ENCODE measurements around the gene BPIFA2. TPM values are rescaled to one million over a fixed set of nuclear protein-coding genes. Genes with fewer than 3 reads are reported as not detected.

Gene BPIFA2
- total and polyA plus RNA-seq, 2 donors: not detected

DNA sequence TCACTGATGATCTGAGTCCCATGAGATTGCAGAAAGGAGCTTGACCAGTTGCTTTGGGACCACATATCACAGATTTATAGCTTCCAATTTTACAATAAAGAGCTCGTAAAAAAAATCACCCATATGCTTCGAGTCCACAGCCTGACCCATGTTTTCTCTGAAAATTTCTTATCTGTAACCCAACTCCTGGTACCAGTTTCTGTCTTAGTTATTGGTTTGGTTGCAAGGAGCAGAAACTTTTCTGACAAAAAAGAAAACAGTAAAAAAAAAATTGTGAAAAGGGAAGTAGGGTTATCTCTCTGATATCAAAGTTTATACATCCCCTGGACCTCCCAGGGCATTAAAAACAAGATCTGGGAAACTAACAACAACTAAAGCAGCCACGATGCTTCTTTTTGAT lies 30.8 kb upstream of the BPIFA2 start:
- Histone ChIP-seq H3K27ac (ENCODE audit: low read depth) (no peak overlapping the region), H3K4me3 (ENCODE audit: low read depth, low read length) (no peak overlapping the region), H3K36me3 (ENCODE audit: insufficient read depth) (no peaks in the 10 kb centered on the region), H3K4me1 (ENCODE audit: insufficient read depth) (no peaks in the 10 kb centered on the region)
- WGBS: 71% methylated on average over 3 of the region's 3 CpGs
- DNase-seq (ENCODE audit: extremely low spot score): no peak

DNA sequence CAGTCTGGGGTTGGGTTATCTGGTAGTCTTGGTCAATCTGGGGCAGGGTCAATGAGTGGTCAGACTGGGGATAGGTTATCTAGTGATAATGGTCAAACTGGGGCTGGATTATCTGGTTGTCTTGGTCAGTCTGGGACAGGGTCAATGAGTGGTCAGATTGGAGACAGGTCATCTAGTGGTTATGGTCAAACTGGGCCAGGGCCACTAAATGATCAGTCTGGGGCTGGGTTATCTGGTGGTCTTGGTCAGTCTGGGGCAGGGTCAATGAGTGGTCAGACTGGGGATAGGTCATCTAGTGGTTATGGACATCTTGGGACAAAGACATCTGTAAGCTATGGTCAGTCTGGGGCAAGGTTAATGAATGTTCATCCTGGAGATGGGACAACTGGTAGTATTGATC lies 28.5 kb upstream of the BPIFA2 start:
- Histone ChIP-seq H3K4me3 (ENCODE audit: low read depth, low read length) (no peak overlapping the region), H3K4me1 (ENCODE audit: insufficient read depth) (no peaks in the 10 kb centered on the region), H3K36me3 (ENCODE audit: insufficient read depth) (no peaks in the 10 kb centered on the region), H3K27ac (ENCODE audit: low read depth) (no peak overlapping the region)
- no peak for DNase-seq (ENCODE audit: extremely low spot score)

DNA sequence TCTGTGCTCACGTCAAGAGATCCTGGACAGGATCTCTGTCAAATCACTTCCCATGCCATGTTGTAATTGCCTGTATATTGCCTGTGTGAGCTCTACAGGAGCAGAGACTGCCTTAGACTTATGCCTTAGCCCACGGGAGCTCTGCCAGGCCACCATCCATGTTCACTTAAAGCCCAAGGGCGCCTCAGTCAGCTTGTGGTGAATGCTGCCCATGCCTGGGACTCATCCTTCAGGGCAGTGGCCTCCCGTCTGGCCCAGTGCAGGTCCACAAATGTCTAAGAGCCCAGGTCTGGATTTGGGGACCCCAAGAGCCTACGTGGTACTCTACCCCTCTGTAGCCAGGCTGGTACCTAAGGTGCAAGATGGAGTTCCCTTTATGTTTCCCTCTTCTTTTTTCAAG lies 22.4 kb upstream of the BPIFA2 start:
- DNase-seq (ENCODE audit: extremely low spot score): no peak
- Histone ChIP-seq H3K36me3 (ENCODE audit: insufficient read depth) (no peaks in the 10 kb centered on the region), H3K4me3 (ENCODE audit: low read depth, low read length) (no peak overlapping the region), H3K4me1 (ENCODE audit: insufficient read depth) (no peaks in the 10 kb centered on the region), H3K27ac (ENCODE audit: low read depth) (no peak overlapping the region)
- WGBS: 77% methylated on average over 5 of the region's 5 CpGs

DNA sequence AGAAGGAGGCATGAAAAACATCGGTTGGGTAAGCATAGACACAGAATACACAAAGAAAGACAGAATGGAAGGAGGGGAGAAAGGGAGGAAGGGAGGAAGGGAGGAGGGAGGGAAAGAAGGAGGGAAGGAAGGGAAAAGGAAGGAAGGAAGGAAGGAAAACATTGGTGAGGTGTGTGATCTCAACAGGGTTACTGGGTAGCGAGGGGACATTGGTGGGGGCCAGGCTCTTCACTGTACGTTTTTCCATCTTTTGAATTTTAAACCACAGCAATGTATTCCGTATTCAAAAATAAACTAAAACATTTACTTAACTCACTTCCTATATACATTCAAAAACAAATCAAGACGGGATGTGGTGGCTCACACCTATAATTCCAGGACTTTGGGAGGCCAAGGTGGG lies 20.7 kb upstream of the BPIFA2 start:
- H3K36me3 ChIP-seq (ENCODE audit: insufficient read depth): no peaks in the 10 kb centered on the region
- DNase-seq (ENCODE audit: extremely low spot score): no peak
- WGBS: 81% methylated on average over 5 of the region's 5 CpGs
- H3K4me1 ChIP-seq (ENCODE audit: insufficient read depth): no peaks in the 10 kb centered on the region
- H3K27ac ChIP-seq (ENCODE audit: low read depth): no peak overlapping the region
- no peak overlapping the region for H3K4me3 ChIP-seq (ENCODE audit: low read depth, low read length)

DNA sequence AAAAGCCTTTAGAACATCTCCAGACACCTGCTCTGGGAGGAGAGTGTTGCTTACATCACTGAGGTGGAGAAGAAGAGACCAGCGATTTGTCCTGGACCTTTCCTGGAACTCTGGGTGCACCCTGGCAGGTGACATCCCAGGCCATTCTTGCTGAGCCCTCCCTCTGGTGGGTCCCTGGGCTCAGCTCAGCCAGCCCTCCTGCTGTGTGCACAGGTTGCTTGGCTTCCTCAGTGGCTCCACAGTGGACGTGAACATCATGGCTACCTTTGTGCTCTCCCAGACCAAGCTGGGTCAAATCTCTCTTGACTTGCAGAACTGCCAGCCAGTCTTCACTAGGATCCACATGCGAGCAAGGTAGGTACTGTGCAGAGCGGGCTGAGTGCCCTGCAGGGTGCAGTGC lies 19.9 kb upstream of the BPIFA2 start:
- no peaks in the 10 kb centered on the region for H3K36me3 ChIP-seq (ENCODE audit: insufficient read depth)
- H3K4me1 ChIP-seq (ENCODE audit: insufficient read depth): no peaks in the 10 kb centered on the region
- H3K4me3 ChIP-seq (ENCODE audit: low read depth, low read length): no peak overlapping the region
- no peak overlapping the region for H3K27ac ChIP-seq (ENCODE audit: low read depth)
- WGBS: 77% methylated on average over 4 of the region's 4 CpGs
- DNase-seq (ENCODE audit: extremely low spot score): no peak

DNA sequence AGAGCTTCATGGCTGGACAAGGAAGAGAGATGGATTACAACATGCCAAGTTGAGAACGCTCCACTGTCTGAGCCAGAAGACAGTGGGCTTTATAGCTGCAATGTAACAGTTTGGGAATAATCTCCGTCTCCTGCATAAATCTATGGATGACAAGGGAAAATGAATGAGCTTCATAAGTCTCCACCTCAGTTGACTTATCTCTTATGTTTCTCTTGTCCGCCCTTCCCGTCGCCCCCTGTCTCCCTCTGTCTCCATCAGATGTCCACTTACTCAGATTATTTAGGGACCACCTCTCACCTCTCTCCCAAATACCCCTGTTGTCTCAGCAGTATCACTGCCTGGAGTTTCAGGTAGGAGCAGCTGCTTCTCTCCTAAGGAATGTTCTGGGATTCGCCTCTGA lies 13.7 kb upstream of the BPIFA2 start:
- H3K36me3 ChIP-seq (ENCODE audit: insufficient read depth): no peaks in the 10 kb centered on the region
- H3K4me1 ChIP-seq (ENCODE audit: insufficient read depth): no peaks in the 10 kb centered on the region
- DNase-seq (ENCODE audit: extremely low spot score): no peak
- no peak overlapping the region for H3K27ac ChIP-seq (ENCODE audit: low read depth)
- WGBS: 79% methylated on average over 6 of the region's 6 CpGs
- no peak overlapping the region for H3K4me3 ChIP-seq (ENCODE audit: low read depth, low read length)

DNA sequence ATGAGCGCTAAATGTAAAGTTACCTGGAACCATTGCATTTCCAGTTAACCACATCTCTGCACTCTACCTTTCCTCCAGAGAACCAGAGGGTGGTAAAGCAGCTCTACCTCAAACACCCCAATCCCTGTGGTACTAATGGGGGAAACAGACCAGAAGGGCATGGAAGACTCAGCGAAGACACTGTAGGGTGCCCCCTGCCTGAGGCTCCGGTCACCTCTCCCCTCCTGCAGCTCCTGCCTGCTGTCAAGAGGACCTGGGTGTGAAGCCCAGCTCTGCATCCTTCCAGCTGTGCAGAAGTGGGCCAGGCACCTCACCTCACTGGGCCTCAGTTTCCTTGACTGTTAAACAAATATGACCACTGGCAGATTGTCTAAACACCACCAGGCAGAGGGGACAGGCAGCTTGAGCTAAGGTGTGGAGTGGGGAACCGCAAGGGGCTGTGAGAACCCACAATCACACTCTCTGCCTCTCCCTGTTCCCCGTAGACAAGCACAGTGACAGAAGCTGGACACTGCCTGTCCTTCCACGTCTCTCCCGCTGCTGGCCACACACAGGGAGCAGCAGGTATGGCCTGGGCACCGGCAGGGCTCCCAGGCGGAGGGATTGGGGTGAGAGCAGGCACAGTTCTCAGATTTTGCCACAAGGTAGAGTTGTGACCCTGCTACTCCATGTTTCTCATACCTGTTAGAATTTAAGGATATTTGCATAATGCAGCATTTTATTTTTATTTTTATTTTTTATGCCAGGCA lies 9.1 kb upstream of the BPIFA2 start:
- no peak for DNase-seq (ENCODE audit: extremely low spot score)
- Histone ChIP-seq H3K36me3 (ENCODE audit: insufficient read depth) (no peaks in the 10 kb centered on the region), H3K4me1 (ENCODE audit: insufficient read depth) (no peaks in the 10 kb centered on the region), H3K4me3 (ENCODE audit: low read depth, low read length) (no peak overlapping the region), H3K27ac (ENCODE audit: low read depth) (no peak overlapping the region)
- WGBS: 80% methylated on average over 9 of the region's 9 CpGs

DNA sequence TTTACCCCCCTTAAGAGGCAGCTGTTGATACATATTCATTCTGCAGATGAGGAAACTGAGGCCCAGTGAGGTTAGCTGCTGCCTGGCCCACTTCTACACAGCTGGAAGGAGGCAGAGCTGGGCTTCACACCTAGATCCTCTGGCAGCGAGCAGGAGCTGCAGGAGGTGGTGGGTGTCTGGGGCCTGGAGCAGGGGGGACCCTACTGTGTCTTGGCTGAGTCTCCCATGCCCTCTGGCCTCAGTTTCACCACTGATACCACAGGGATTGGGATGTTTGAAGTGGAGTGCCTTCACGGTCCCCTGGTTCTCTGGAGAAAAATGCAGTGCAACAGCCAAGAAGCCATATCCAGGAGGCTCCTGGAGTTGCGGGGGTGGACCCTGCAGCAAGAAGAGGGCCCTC lies 8.2 kb upstream of the BPIFA2 start:
- DNase-seq (ENCODE audit: extremely low spot score): no peak
- no peaks in the 10 kb centered on the region for H3K4me1 ChIP-seq (ENCODE audit: insufficient read depth)
- H3K27ac ChIP-seq (ENCODE audit: low read depth): no peak overlapping the region
- no peak overlapping the region for H3K4me3 ChIP-seq (ENCODE audit: low read depth, low read length)
- H3K36me3 ChIP-seq (ENCODE audit: insufficient read depth): no peaks in the 10 kb centered on the region
- WGBS: 71% methylated on average over 3 of the region's 3 CpGs

DNA sequence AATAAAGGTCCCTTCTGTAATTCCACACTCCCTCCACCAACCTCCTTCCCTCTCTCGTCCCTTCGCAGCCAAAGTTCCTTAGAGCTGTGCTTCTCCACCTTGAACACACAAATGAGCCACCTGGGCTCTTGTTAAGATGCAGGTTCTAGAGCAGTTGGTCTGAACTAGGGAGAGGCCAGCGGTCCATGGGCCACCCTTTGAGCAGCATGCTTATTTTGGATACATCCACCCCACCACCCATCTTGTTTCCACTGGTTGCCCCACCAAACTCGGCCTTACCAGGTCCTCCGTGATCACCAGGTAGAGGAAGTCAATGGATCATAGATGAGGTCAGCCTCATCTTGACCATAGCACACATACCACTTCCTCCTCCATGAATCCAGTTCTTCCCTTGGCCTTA lies 7.3 kb upstream of the BPIFA2 start:
- Histone ChIP-seq H3K4me1 (ENCODE audit: insufficient read depth) (no peaks in the 10 kb centered on the region), H3K4me3 (ENCODE audit: low read depth, low read length) (no peak overlapping the region), H3K27ac (ENCODE audit: low read depth) (no peak overlapping the region), H3K36me3 (ENCODE audit: insufficient read depth) (no peaks in the 10 kb centered on the region)
- 89% methylated on average over 5 of the region's 5 CpGs for WGBS
- no peak for DNase-seq (ENCODE audit: extremely low spot score)

DNA sequence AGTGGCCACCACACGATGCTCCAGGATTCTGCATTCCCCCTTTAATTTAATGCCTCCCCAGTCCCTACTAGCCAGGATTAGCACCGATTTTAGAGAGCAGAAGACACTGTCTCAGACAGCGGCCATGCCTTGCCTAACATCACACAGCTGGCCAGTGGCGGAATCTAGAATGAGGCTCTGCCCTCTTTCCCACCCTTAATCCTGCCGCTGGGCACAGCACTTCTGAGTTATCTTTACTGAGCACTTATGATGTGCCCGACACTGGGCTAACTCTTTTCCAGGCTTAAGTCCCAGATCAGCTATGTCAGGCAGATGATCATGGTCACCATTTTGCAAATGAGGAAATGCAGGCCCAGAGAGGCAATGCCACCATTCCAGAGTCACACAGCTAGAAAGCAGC lies 5.6 kb upstream of the BPIFA2 start:
- H3K4me1 ChIP-seq (ENCODE audit: insufficient read depth): no peaks in the 10 kb centered on the region
- no peaks in the 10 kb centered on the region for H3K36me3 ChIP-seq (ENCODE audit: insufficient read depth)
- WGBS: 73% methylated on average over 6 of the region's 6 CpGs
- H3K4me3 ChIP-seq (ENCODE audit: low read depth, low read length): no peak overlapping the region
- H3K27ac ChIP-seq (ENCODE audit: low read depth): no peak overlapping the region
- no peak for DNase-seq (ENCODE audit: extremely low spot score)

DNA sequence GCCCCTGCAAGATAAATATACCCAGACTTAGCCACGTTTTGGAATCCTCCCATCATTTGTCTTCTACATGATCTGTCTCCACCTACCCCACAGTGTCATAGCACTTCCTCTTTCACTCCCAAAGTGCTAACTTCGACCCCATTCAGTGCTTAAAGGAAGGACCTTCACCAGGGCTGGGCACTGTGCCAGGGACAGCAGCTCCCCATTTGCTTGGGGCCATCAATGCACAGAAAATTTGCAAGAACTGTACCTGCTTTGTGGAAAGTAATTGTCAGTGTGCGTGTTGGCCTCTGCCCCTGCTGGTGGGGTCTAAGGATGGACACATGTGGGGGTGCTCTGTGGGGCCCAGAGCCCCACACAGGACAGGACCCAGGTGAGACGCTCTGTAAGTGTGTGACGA lies 5.2 kb upstream of the BPIFA2 start:
- H3K27ac ChIP-seq (ENCODE audit: low read depth): no peak overlapping the region
- 61% methylated on average over 5 of the region's 5 CpGs for WGBS
- no peak for DNase-seq (ENCODE audit: extremely low spot score)
- H3K36me3 ChIP-seq (ENCODE audit: insufficient read depth): no peaks in the 10 kb centered on the region
- H3K4me3 ChIP-seq (ENCODE audit: low read depth, low read length): no peak overlapping the region
- no peaks in the 10 kb centered on the region for H3K4me1 ChIP-seq (ENCODE audit: insufficient read depth)

DNA sequence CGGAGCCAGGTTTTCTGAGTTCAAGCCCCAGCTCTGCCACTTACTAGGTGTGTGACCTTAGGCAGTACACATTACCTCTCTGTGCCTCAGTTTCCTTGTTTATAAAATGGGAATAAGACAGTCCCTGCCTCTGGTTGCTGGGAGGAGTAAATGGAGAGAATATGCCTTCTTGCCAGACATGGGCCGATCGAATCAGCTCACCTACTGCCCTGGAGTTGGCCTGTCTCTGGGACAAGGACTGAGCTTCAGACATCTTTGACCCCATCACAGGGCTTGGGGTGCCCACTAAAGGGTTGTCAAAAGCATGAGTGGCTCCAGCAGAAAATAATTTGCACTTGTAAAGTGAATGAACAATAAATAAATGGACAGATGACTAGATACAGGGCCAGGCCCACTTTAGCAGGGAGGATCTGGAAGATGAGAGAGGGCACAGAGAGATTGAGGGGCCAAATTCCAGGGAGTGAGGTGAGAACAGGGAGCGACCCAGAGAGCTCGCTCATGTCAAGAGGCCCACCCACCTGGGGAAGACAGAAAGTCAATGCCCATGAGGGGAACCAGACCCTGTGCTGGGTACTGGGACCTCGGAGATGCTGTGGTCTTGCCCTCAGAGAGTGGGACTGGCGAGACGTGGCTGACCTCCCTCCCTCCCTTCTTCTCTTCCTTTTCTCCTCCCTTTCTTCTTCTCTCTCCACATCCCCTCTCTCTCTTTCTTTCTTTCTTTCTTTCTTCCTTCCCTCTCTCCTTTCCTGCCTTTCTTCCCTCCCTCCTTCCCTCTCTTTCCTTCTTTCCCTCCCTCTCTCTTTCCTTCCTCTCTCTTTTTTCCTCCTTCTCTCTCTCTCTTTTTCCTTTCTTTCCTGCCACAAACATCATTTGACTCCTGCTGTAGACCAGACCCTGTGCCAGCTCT lies 3.9 kb upstream of the BPIFA2 start:
- WGBS: 84% methylated on average over 8 of the region's 8 CpGs
- Histone ChIP-seq H3K27ac (ENCODE audit: low read depth) (no peak overlapping the region), H3K36me3 (ENCODE audit: insufficient read depth) (no peaks in the 10 kb centered on the region), H3K4me3 (ENCODE audit: low read depth, low read length) (no peak overlapping the region), H3K4me1 (ENCODE audit: insufficient read depth) (no peaks in the 10 kb centered on the region)
- DNase-seq (ENCODE audit: extremely low spot score): no peak

DNA sequence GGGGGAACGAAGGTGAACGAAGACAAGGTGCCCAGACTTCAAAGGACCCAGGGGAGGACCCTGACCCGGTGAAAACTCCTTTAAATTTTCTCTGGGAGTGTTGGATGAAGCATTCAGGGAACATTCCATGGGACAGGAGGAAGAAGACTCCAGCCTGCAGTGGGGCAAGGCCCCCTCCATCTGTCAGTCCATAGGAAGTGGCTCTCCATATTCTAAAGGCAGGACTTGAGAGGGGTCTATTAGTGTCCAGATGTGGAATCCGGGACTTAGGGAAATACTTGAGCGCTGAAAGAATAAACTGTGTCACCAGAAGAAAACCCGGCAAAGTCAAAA lies 3.2 kb upstream of the BPIFA2 start:
- 73% methylated on average over 6 of the region's 6 CpGs for WGBS
- no peak overlapping the region for H3K4me3 ChIP-seq (ENCODE audit: low read depth, low read length)
- no peak for DNase-seq (ENCODE audit: extremely low spot score)
- H3K27ac ChIP-seq (ENCODE audit: low read depth): no peak overlapping the region
- H3K36me3 ChIP-seq (ENCODE audit: insufficient read depth): no peaks in the 10 kb centered on the region
- no peaks in the 10 kb centered on the region for H3K4me1 ChIP-seq (ENCODE audit: insufficient read depth)

DNA sequence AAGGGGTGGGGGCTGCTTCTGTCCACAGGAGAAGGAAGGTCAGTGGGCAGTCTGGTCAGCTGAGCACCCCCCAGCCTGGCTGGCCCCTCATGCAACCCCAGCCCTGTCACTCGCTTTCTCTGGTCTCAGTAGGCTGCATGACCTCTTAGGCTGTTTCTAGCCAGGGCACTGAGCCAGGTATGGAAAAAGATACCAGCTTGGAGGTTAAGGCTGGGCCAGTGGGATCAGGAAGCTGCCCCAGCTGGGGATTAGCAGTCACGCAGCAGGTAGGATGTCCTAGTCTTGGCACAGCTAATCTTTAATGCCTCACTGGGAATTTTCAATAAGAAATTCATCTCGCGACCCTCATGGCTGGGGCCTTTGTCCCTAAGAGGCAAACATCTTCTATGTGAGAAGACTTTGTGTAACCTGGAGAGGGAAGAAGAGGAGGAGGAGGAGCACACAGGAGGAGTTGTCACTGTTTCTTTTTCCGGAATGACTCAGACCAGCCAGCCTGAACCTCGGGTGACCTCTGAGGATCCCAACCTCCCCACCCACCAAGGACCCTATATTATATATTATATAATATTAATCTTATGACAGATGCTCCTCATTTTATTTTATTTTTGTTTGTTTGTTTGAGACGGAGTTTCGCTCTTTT lies 2.4 kb upstream of the BPIFA2 start:
- 79% methylated on average over 8 of the region's 8 CpGs for WGBS
- no peak overlapping the region for H3K4me3 ChIP-seq (ENCODE audit: low read depth, low read length)
- no peak for DNase-seq (ENCODE audit: extremely low spot score)

More for the DNA sequence above, 2.4 kb upstream of the BPIFA2 start:
- Histone ChIP-seq H3K4me1 (ENCODE audit: insufficient read depth) (no peaks in the 10 kb centered on the region), H3K36me3 (ENCODE audit: insufficient read depth) (no peaks in the 10 kb centered on the region), H3K27ac (ENCODE audit: low read depth) (no peak overlapping the region)

Measured in urinary bladder (tissue), 4 donors.